H1 (cell line): Measurements from ENCODE around the gene ANO9. TPM values are rescaled to one million over a fixed set of nuclear protein-coding genes. Genes with fewer than 3 reads are reported as not detected.

ENCODE experiments used
- CTCF ChIP-seq, 3 experiments: IDR thresholded peaks; 1 replicate in 2 of 3; 2 replicates in 1 of 3; pipeline versions ENCODE4 v1.5.1 to v1.6.1; 2011; ENCODE audit warnings: low read length in 3 of 3, mild to moderate bottlenecking in 3 of 3, inconsistent platforms in 2 of 3, low read depth in 1 of 3, moderate library complexity in 1 of 3; ENCODE audit not compliant: insufficient read depth in 1 of 3; ENCODE audit errors: control extremely low read depth in 1 of 3
- RNF2 ChIP-seq: fragments of 200-900, 300-1000 bp; sonication (generic); IDR thresholded peaks from 2 replicates; pipeline ENCODE4 v1.7.1; 2016; ENCODE audit warnings: borderline replicate concordance, low read depth, mild to moderate bottlenecking, antibody characterized with exemption, low read length; ENCODE audit not compliant: poor library complexity, severe bottlenecking; ENCODE audit errors: missing control alignments
- TAF7 ChIP-seq: optimal IDR thresholded peaks from 2 replicates; pipeline ENCODE3; 2011; ENCODE audit warnings: low read depth, mild to moderate bottlenecking, inconsistent platforms, low read length, moderate library complexity, borderline replicate concordance
- polyA plus RNA-seq, 7 experiments: library from polyadenylated mRNA; depleted of rRNA in 3 of 7; stranded (reverse) in 5 of 7; unstranded in 2 of 7; fragments of >200 nt in 5 of 7; fragments of 200-250 nt in 2 of 7; gene quantifications; 1 replicate in 5 of 7; 2 replicates in 1 of 7; 4 replicates in 1 of 7; pipeline versions ENCODE4 v1.2.1 to v1.2.3, GENCODE V29; 2011 to 2013; ENCODE audit warnings: missing spikeins in 2 of 7, mixed read lengths in 2 of 7
- total RNA-seq: library from RNA; stranded (reverse); fragmentation: NEBNext Ultra II Directional; extraction: Animal tissue kit (Norgen Biotek cat#: 25700); gene quantifications from 2 replicates; pipeline ENCODE4 v1.2.1, GENCODE V29; 2021
- TF ChIP-seq, protein P1 (sequence below): IDR thresholded peaks from 2 replicates; pipeline ENCODE4 v1.6.1; 2011; ENCODE audit warnings: low read depth, mild to moderate bottlenecking, low read length; ENCODE audit not compliant: insufficient read depth
- TF ChIP-seq, protein P2 (sequence below): fragments of 300-600 bp; sonication (generic); IDR thresholded peaks from 2 replicates; pipeline ENCODE4 v1.7.1; 2012; ENCODE audit warnings: low read length, moderate library complexity, mild to moderate bottlenecking, inconsistent platforms; ENCODE audit not compliant: insufficient replicate concordance

The ANO9 gene
- total and polyA plus RNA-seq, 2 of the 8 experiments (the other 6 are each of a cell fraction or from before 2014, with no cell fraction given), result 20.0 to 20.7 TPM

- TF ChIP-seq CTCF (IDR thresholded peaks at IDR 0.05; ENCODE audit: control extremely low read depth in 1 of 3, insufficient read depth in 1 of 3, low read depth in 1 of 3, low read length in 3 of 3), result peak in 2 of 3 experiments; percentile 62 to 80; a peak in 3 of 4 replicates
- TF ChIP-seq, protein P1, sequence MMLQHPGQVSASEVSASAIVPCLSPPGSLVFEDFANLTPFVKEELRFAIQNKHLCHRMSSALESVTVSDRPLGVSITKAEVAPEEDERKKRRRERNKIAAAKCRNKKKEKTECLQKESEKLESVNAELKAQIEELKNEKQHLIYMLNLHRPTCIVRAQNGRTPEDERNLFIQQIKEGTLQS, result peak; percentile 50; the same call in 1 of the 2 replicates
- no peak for TF ChIP-seq RNF2
- TF ChIP-seq, protein P2, sequence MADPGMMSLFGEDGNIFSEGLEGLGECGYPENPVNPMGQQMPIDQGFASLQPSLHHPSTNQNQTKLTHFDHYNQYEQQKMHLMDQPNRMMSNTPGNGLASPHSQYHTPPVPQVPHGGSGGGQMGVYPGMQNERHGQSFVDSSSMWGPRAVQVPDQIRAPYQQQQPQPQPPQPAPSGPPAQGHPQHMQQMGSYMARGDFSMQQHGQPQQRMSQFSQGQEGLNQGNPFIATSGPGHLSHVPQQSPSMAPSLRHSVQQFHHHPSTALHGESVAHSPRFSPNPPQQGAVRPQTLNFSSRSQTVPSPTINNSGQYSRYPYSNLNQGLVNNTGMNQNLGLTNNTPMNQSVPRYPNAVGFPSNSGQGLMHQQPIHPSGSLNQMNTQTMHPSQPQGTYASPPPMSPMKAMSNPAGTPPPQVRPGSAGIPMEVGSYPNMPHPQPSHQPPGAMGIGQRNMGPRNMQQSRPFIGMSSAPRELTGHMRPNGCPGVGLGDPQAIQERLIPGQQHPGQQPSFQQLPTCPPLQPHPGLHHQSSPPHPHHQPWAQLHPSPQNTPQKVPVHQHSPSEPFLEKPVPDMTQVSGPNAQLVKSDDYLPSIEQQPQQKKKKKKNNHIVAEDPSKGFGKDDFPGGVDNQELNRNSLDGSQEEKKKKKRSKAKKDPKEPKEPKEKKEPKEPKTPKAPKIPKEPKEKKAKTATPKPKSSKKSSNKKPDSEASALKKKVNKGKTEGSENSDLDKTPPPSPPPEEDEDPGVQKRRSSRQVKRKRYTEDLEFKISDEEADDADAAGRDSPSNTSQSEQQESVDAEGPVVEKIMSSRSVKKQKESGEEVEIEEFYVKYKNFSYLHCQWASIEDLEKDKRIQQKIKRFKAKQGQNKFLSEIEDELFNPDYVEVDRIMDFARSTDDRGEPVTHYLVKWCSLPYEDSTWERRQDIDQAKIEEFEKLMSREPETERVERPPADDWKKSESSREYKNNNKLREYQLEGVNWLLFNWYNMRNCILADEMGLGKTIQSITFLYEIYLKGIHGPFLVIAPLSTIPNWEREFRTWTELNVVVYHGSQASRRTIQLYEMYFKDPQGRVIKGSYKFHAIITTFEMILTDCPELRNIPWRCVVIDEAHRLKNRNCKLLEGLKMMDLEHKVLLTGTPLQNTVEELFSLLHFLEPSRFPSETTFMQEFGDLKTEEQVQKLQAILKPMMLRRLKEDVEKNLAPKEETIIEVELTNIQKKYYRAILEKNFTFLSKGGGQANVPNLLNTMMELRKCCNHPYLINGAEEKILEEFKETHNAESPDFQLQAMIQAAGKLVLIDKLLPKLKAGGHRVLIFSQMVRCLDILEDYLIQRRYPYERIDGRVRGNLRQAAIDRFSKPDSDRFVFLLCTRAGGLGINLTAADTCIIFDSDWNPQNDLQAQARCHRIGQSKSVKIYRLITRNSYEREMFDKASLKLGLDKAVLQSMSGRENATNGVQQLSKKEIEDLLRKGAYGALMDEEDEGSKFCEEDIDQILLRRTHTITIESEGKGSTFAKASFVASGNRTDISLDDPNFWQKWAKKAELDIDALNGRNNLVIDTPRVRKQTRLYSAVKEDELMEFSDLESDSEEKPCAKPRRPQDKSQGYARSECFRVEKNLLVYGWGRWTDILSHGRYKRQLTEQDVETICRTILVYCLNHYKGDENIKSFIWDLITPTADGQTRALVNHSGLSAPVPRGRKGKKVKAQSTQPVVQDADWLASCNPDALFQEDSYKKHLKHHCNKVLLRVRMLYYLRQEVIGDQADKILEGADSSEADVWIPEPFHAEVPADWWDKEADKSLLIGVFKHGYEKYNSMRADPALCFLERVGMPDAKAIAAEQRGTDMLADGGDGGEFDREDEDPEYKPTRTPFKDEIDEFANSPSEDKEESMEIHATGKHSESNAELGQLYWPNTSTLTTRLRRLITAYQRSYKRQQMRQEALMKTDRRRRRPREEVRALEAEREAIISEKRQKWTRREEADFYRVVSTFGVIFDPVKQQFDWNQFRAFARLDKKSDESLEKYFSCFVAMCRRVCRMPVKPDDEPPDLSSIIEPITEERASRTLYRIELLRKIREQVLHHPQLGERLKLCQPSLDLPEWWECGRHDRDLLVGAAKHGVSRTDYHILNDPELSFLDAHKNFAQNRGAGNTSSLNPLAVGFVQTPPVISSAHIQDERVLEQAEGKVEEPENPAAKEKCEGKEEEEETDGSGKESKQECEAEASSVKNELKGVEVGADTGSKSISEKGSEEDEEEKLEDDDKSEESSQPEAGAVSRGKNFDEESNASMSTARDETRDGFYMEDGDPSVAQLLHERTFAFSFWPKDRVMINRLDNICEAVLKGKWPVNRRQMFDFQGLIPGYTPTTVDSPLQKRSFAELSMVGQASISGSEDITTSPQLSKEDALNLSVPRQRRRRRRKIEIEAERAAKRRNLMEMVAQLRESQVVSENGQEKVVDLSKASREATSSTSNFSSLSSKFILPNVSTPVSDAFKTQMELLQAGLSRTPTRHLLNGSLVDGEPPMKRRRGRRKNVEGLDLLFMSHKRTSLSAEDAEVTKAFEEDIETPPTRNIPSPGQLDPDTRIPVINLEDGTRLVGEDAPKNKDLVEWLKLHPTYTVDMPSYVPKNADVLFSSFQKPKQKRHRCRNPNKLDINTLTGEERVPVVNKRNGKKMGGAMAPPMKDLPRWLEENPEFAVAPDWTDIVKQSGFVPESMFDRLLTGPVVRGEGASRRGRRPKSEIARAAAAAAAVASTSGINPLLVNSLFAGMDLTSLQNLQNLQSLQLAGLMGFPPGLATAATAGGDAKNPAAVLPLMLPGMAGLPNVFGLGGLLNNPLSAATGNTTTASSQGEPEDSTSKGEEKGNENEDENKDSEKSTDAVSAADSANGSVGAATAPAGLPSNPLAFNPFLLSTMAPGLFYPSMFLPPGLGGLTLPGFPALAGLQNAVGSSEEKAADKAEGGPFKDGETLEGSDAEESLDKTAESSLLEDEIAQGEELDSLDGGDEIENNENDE, result no peak
- TF ChIP-seq TAF7, result peak; percentile 30
These were observed 6.3 kb upstream of the ANO9 start (continued) for GRCh38 chr11:447923-448731.
